Neuronal stem cell (in vitro differentiated cells): ENCODE measurements around the gene NDUFB3.
"Not testable (repeated sequence)": the region's sequence is repeated elsewhere in the genome, so short reads cannot be mapped to it uniquely, and the experiment has no call there.

Experiments used
- DNase-seq: peaks from one replicate; pipeline ENCODE4 v3.0.0-alpha.2; 2013; ENCODE audit warnings: low spot score
- H2AFZ ChIP-seq: one replicate; pipeline ENCODE4 v1.6.1; 2013; ENCODE audit warnings: mild to moderate bottlenecking, low read length, inconsistent platforms
- H2AK5ac ChIP-seq: 2 replicates; pipeline ENCODE4 v1.6.1; 2013; ENCODE audit warnings: low read depth, mild to moderate bottlenecking, inconsistent platforms, low read length, moderate library complexity, mixed read lengths
- H2BK120ac ChIP-seq: 2 replicates; pipeline ENCODE4 v1.6.1; 2013; ENCODE audit warnings: low read depth, mild to moderate bottlenecking, inconsistent platforms, low read length, moderate library complexity, mixed read lengths
- H2BK12ac ChIP-seq: one replicate; pipeline ENCODE4 v1.6.1; 2013; ENCODE audit warnings: low read length, inconsistent platforms
- H2BK15ac ChIP-seq: 2 replicates; pipeline ENCODE4 v1.6.1; 2013; ENCODE audit warnings: mild to moderate bottlenecking, low read length, inconsistent platforms, mixed read lengths
- H2BK5ac ChIP-seq: one replicate; pipeline ENCODE4 v1.6.1; 2013; ENCODE audit warnings: inconsistent platforms, mild to moderate bottlenecking, low read length, moderate library complexity
- H3K14ac ChIP-seq: one replicate; pipeline ENCODE4 v1.6.1; 2013; ENCODE audit warnings: low read length, inconsistent platforms
- H3K18ac ChIP-seq: 2 replicates; pipeline ENCODE4 v1.6.1; 2013; ENCODE audit warnings: low read length, inconsistent platforms
- H3K23ac ChIP-seq: 2 replicates; pipeline ENCODE4 v1.6.1; 2013; ENCODE audit warnings: low read depth, mild to moderate bottlenecking, mixed read lengths, low read length, inconsistent platforms; ENCODE audit not compliant: poor library complexity
- H3K27ac ChIP-seq: replicated peaks from 3 replicates; pipeline ENCODE4 v1.5.1; 2013; ENCODE audit warnings: low read length, inconsistent platforms
- H3K27me3 ChIP-seq, 3 experiments: 2 replicates each; pipeline ENCODE4 v1.6.1; 2013; ENCODE audit warnings: low read length in 3 of 3, mild to moderate bottlenecking in 2 of 3, inconsistent platforms in 1 of 3, low read depth in 1 of 3, mixed read lengths in 1 of 3, moderate library complexity in 1 of 3; ENCODE audit not compliant: control insufficient read depth in 3 of 3, insufficient read depth in 3 of 3
- H3K36me3 ChIP-seq, 2 donors: replicated peaks in 1 of 2; 2 replicates each; pipeline ENCODE4 v1.6.1; 2013; ENCODE audit warnings: low read length in 2 of 2; ENCODE audit not compliant: control insufficient read depth in 2 of 2, insufficient read depth in 2 of 2
- H3K4ac ChIP-seq: 2 replicates; pipeline ENCODE4 v1.6.1; 2013; ENCODE audit warnings: inconsistent platforms, mild to moderate bottlenecking, low read length, moderate library complexity
- H3K4me1 ChIP-seq, 2 donors: 1 replicate in 1 of 2; 2 replicates in 1 of 2; pipeline ENCODE4 v1.6.1; 2013; ENCODE audit warnings: low read length in 2 of 2, low read depth in 1 of 2; ENCODE audit not compliant: control insufficient read depth in 2 of 2, insufficient read depth in 1 of 2
- H3K4me2 ChIP-seq: one replicate; pipeline ENCODE4 v1.6.1; 2013; ENCODE audit warnings: mild to moderate bottlenecking, low read length, inconsistent platforms; ENCODE audit not compliant: insufficient read depth, poor library complexity, severe bottlenecking
- H3K4me3 ChIP-seq, 2 donors: 2 replicates each; pipeline ENCODE4 v1.5.1; 2013; ENCODE audit warnings: low read length in 2 of 2, mild to moderate bottlenecking in 2 of 2, inconsistent platforms in 1 of 2, moderate library complexity in 1 of 2
- H3K79me1 ChIP-seq: one replicate; pipeline ENCODE4 v1.6.1; 2013; ENCODE audit warnings: low read depth, mild to moderate bottlenecking, inconsistent platforms, low read length, moderate library complexity
- H3K9ac ChIP-seq: one replicate; pipeline ENCODE4 v1.6.1; 2013; ENCODE audit warnings: mild to moderate bottlenecking, low read depth, low read length, inconsistent platforms; ENCODE audit not compliant: poor library complexity
- H3K9me3 ChIP-seq, 2 donors: replicated peaks in 1 of 2; 2 replicates each; pipeline versions ENCODE3 to v1.6.1; 2013; ENCODE audit warnings: low read length in 2 of 2, mild to moderate bottlenecking in 2 of 2, inconsistent platforms in 1 of 2, low read depth in 1 of 2, mixed read lengths in 1 of 2, moderate library complexity in 1 of 2; ENCODE audit not compliant: control insufficient read depth in 2 of 2, insufficient read depth in 1 of 2
- H4K8ac ChIP-seq: one replicate; pipeline ENCODE4 v1.6.1; 2013; ENCODE audit warnings: low read depth, mild to moderate bottlenecking, inconsistent platforms, low read length, moderate library complexity
- H4K91ac ChIP-seq: one replicate; pipeline ENCODE4 v1.6.1; 2013; ENCODE audit warnings: low read length, low read depth, mild to moderate bottlenecking, inconsistent platforms; ENCODE audit not compliant: poor library complexity
- WGBS, 2 donors: extraction: QIAGEN DNeasy Blood & Tissue Kit; methylation state at CpG; one replicate each; pipeline ENCODE4 v1.1.7; 2013; ENCODE audit warnings: missing lambda C conversion rate in 2 of 2, mixed read lengths in 1 of 2; ENCODE audit not compliant: insufficient read length in 2 of 2, insufficient replicate concordance in 1 of 2; ENCODE audit errors: extremely low coverage in 2 of 2; 5-methylcytosine and 5-hydroxymethylcytosine counted together

Gene NDUFB3

DNA sequence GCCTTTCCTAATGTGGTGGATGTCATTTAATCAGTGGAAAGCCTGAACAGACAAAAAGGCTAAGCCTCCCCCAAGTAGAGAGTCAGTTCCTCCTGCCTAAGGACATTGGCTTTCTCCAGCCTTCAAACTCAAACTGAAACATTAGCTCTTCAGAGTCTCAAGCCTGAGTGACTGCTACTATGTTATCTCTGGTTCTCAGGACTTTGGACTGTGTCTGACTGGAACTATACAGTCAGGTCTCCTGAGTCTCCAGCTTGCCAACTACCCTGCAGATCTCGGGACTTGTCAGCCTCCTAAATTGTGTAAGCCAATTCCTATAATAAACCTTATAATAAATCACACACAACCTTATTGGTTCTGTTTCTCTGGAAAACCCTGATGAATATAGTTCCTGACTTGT is 12.9 kb upstream of the NDUFB3 start:
- Histone ChIP-seq H4K91ac (no peak overlapping the region), H3K79me1 (no peaks in the 10 kb centered on the region), H3K4me2 (no peak overlapping the region), H2BK12ac (no peak overlapping the region), H3K4me3 (no peak overlapping the region), H3K9me3 (no peaks in the 10 kb centered on the region), H3K18ac (no peak overlapping the region), H4K8ac (no peak overlapping the region), H3K14ac (no peak overlapping the region), H2BK120ac (no peak overlapping the region), H3K4me1 (no peaks in the 10 kb centered on the region), H2AFZ (no peak overlapping the region), H2BK15ac (no peak overlapping the region), H3K23ac (no peak overlapping the region), H2AK5ac (no peak overlapping the region), H2BK5ac (no peak overlapping the region), H3K27me3 (no peaks in the 10 kb centered on the region), H3K4ac (no peak overlapping the region), H3K9ac (no peak overlapping the region), H3K36me3 (peaks cover 0 to 2% of the 10 kb centered on the region in 2 donors), H3K27ac (no peak overlapping the region)
- no CpG with 5 or more reads among the region's 1 CpG for WGBS, 2 donors
- DNase-seq, result no peak

DNA sequence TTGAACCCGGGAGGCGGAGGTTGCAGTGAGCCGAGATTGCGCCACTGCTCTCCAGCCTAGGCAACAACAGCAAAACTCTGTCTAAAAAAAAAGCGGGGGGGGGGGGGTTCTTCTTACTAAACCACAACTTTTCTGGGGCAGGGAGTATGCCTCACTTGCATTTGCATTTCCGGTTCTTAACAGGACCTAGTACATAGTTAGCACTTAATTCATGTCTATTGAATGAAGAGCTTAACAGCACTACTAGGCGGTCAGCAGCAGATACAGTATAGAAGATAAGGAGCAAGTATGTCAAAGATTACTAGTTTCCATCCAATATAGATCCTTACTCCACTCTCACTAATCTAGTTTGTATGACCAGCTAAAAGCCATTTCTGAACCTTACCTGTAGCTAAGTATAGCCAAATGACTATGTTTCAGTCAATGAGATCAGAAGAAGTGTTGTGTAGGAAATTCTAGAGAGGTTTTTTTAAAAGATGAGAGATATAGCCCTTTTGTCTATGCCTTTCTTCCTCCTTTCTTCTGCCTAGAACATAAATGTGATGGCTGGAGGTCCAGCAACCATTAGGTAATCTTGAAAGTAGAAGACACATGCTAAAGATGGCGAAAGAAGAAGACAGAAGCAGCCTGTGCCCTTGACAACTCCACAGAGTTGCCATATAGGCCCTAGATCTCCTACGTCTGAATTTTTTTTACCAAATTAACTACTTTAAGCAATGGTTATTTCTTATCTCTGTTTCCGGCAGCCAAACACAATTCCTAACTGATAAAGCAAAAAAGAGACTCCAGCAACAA is 11.6 kb upstream of the NDUFB3 start:
- H3K4ac ChIP-seq, result no peak overlapping the region
- WGBS, 2 donors, result no CpG with 5 or more reads among the region's 10 CpGs
- H3K9me3 ChIP-seq, result no peaks in the 10 kb centered on the region
- no peak overlapping the region for H3K9ac ChIP-seq
- H2BK15ac ChIP-seq, result no peak overlapping the region
- no peak overlapping the region for H3K4me3 ChIP-seq
- no peak overlapping the region for H2AFZ ChIP-seq
- DNase-seq, result no peak
- H3K27ac ChIP-seq, result no peak overlapping the region
- H3K27me3 ChIP-seq, result no peaks in the 10 kb centered on the region
- no peak overlapping the region for H3K23ac ChIP-seq
- no peak overlapping the region for H3K4me2 ChIP-seq
- no peak overlapping the region for H2AK5ac ChIP-seq
- no peak overlapping the region for H4K91ac ChIP-seq
- H3K18ac ChIP-seq, result no peak overlapping the region
- peaks cover 0 to 2% of the 10 kb centered on the region in 2 donors for H3K36me3 ChIP-seq
- H2BK120ac ChIP-seq, result no peak overlapping the region
- H2BK12ac ChIP-seq, result no peak overlapping the region
- H4K8ac ChIP-seq, result no peak overlapping the region
- H3K4me1 ChIP-seq, result no peaks in the 10 kb centered on the region
- no peaks in the 10 kb centered on the region for H3K79me1 ChIP-seq
- no peak overlapping the region for H3K14ac ChIP-seq
- H2BK5ac ChIP-seq, result no peak overlapping the region

DNA sequence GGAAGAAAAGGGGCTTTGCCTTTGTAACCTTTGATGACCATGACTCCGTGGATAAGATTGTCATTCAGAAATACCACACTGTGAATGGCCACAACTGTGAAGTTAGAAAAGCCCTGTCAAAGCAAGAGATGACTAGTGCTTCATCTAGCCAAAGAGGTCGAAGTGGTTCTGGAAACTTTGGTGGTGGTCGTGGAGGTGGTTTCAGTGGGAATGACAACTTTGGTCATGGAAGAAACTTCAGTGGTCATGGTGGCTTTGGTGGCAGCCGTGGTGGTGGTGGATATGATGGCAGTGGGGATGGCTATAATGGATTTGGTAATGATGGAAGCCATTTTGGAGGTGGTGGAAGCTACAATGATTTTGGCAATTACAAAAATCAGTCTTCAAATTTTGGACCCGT is 8.3 kb upstream of the NDUFB3 start:
- not testable (repeated sequence) for H3K4me1 ChIP-seq, H4K8ac ChIP-seq, H3K27ac ChIP-seq, H3K14ac ChIP-seq, H3K36me3 ChIP-seq, H3K4ac ChIP-seq, H3K4me2 ChIP-seq, H2BK120ac ChIP-seq, H2BK15ac ChIP-seq, H3K9me3 ChIP-seq, H3K9ac ChIP-seq, H2BK12ac ChIP-seq, H3K79me1 ChIP-seq, H2BK5ac ChIP-seq, H3K23ac ChIP-seq, H3K4me3 ChIP-seq, DNase-seq, H2AFZ ChIP-seq, H2AK5ac ChIP-seq, H3K18ac ChIP-seq, H3K27me3 ChIP-seq, H4K91ac ChIP-seq
- WGBS, 2 donors, result no CpG with 5 or more reads among the region's 5 CpGs

DNA sequence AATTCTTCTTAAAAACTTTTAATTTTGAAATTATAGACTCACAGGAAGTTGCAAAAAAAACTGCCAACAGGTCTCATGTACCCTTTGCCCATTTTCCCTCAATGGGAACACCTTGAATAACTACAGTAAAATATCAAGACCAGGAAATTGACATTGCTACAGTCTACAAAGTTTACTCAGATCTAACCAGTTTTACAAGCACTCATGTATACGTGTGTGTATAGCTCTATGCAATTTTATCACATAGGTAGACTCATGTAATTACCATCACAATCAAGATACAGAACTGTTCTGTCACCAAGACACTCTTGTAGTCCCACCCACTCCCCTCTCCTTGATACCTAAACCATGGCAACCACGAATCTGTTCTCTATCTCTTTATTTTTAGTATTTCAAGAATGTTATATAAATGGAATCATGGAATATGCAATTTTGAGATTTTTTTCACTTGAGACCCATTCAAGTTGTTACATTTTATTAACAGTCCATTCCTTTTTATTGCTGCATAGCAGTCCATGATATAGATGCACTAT is 6.9 kb upstream of the NDUFB3 start:
- no peak overlapping the region for H2AFZ ChIP-seq
- no peaks in the 10 kb centered on the region for H3K36me3 ChIP-seq
- H3K14ac ChIP-seq, result no peak overlapping the region
- no peak overlapping the region for H2BK120ac ChIP-seq
- no peak overlapping the region for H3K23ac ChIP-seq
- H3K18ac ChIP-seq, result no peak overlapping the region
- no peak overlapping the region for H3K4ac ChIP-seq
- no peak overlapping the region for H2BK5ac ChIP-seq
- no peak overlapping the region for H2BK15ac ChIP-seq
- no peak overlapping the region for H2AK5ac ChIP-seq
- H3K27ac ChIP-seq, result no peak overlapping the region
- no peak for DNase-seq
- H3K79me1 ChIP-seq, result no peaks in the 10 kb centered on the region
- H4K91ac ChIP-seq, result no peak overlapping the region
- no peak overlapping the region for H3K4me3 ChIP-seq
- peaks cover 0 to 12% of the 10 kb centered on the region in 2 donors for H3K4me1 ChIP-seq
- H3K4me2 ChIP-seq, result no peak overlapping the region
- H2BK12ac ChIP-seq, result no peak overlapping the region
- H4K8ac ChIP-seq, result no peak overlapping the region
- H3K9ac ChIP-seq, result no peak overlapping the region
- no peaks in the 10 kb centered on the region for H3K27me3 ChIP-seq
- H3K9me3 ChIP-seq, result no peaks in the 10 kb centered on the region
- no CpG with 5 or more reads among the region's 2 CpGs for WGBS, 2 donors
